ENCODE data around the gene HSP90AB1.

- TF ChIP-seq GATA2 (CRISPR knock-in tag; IDR thresholded peaks at IDR 0.05) (no peak), MEF2A (IDR thresholded peaks at IDR 0.05; ENCODE audit: borderline replicate concordance, low read depth) (no peak), EP300 (IDR thresholded peaks at IDR 0.05; ENCODE audit: borderline replicate concordance in 1 of 2, low read depth in 1 of 2, low read length in 1 of 2) (no peak), ZBTB33 (IDR thresholded peaks at IDR 0.05; ENCODE audit: borderline replicate concordance, low read depth) (no peak), RAD21 (IDR thresholded peaks at IDR 0.05; ENCODE audit: low read length) (no peak), RFX5 (IDR thresholded peaks at IDR 0.05; ENCODE audit: low read length) (no peak), POLR2AphosphoS5 (IDR thresholded peaks at IDR 0.05; ENCODE audit: low read depth, low read length) (no peak), GABPA (IDR thresholded peaks at IDR 0.05; ENCODE audit: low read depth) (no peak)
- TF ChIP-seq, protein P1, sequence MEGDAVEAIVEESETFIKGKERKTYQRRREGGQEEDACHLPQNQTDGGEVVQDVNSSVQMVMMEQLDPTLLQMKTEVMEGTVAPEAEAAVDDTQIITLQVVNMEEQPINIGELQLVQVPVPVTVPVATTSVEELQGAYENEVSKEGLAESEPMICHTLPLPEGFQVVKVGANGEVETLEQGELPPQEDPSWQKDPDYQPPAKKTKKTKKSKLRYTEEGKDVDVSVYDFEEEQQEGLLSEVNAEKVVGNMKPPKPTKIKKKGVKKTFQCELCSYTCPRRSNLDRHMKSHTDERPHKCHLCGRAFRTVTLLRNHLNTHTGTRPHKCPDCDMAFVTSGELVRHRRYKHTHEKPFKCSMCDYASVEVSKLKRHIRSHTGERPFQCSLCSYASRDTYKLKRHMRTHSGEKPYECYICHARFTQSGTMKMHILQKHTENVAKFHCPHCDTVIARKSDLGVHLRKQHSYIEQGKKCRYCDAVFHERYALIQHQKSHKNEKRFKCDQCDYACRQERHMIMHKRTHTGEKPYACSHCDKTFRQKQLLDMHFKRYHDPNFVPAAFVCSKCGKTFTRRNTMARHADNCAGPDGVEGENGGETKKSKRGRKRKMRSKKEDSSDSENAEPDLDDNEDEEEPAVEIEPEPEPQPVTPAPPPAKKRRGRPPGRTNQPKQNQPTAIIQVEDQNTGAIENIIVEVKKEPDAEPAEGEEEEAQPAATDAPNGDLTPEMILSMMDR (IDR thresholded peaks at IDR 0.05) = no peak
- TF ChIP-seq, protein P2, sequence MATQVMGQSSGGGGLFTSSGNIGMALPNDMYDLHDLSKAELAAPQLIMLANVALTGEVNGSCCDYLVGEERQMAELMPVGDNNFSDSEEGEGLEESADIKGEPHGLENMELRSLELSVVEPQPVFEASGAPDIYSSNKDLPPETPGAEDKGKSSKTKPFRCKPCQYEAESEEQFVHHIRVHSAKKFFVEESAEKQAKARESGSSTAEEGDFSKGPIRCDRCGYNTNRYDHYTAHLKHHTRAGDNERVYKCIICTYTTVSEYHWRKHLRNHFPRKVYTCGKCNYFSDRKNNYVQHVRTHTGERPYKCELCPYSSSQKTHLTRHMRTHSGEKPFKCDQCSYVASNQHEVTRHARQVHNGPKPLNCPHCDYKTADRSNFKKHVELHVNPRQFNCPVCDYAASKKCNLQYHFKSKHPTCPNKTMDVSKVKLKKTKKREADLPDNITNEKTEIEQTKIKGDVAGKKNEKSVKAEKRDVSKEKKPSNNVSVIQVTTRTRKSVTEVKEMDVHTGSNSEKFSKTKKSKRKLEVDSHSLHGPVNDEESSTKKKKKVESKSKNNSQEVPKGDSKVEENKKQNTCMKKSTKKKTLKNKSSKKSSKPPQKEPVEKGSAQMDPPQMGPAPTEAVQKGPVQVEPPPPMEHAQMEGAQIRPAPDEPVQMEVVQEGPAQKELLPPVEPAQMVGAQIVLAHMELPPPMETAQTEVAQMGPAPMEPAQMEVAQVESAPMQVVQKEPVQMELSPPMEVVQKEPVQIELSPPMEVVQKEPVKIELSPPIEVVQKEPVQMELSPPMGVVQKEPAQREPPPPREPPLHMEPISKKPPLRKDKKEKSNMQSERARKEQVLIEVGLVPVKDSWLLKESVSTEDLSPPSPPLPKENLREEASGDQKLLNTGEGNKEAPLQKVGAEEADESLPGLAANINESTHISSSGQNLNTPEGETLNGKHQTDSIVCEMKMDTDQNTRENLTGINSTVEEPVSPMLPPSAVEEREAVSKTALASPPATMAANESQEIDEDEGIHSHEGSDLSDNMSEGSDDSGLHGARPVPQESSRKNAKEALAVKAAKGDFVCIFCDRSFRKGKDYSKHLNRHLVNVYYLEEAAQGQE (IDR thresholded peaks at IDR 0.05; ENCODE audit: low read depth, low read length) = no peak
Observed at GRCh38 chr6:44219815-44220784, 26.8 kb upstream of the HSP90AB1 start.

All from SK-N-SH (cell line).